KG1 (cell line): ENCODE results near the gene RASAL3.
A peak's percentile ranks its signal among the peaks of the same experiment; 100 is the strongest.
"Not testable (repeated sequence)": the region's sequence is repeated elsewhere in the genome, so short reads cannot be mapped to it uniquely, and the experiment has no call there.

Experiments used
- DNase-seq: peaks from one replicate; lab custom pipeline; 2025; lab: John Stamatoyannopoulos, UW

Gene RASAL3

DNA sequence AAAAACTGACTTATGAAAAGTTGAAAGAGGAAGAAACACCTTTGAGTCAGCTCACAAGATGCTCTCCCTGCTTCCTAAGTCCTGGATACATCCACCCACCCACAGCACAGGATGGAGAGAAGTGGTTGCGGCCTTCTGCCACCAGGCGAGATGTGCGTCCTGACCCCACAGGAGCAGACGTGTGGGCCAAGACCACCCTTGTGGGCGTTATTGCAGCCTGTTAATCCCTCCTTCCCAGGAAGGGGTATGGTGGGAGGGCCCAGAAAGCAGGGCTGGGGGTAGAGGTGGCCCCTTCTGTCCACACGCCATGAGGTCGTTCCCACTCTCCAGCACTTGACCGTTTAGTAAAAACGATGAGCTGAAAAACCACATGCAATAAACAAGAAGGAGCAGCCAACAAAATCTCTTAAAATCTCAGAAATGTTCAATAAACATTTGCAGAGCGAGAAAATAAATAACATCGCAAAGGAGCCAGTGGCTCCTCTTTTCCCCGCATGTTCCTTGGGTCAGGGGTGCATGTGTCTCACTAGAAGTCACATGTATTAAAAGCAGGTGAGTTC is 43.1 kb downstream of the RASAL3 start:
- DNase-seq: no peak

DNA sequence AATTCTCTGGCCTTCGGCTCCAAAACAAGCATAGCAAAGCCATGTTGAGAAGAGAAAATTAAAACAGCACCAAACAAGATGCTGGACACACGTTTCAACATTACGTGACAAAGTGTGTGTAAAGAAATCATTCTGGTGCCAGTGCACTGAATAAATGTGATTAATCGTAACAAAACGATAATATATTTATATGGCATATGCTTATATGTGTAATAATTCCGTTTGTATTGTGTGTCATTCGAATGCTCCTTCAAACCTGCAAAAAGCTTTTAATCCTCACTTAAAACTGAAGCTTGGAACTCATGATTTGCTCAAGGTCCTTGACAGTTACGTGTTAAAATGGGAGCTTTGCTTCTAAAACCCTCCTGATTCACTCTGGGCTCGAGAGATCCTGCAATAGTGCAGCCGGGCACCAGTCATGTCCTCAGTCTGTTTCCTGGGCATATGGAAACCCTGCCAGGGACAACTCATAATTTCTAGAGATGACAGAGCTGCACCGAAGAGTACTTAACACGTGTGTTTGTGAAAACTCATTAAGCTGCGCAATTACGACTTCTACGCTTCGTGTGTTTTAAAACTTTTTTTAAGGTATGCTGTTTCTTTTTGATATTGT is 44.8 kb downstream of the RASAL3 start:
- DNase-seq: no peak

DNA sequence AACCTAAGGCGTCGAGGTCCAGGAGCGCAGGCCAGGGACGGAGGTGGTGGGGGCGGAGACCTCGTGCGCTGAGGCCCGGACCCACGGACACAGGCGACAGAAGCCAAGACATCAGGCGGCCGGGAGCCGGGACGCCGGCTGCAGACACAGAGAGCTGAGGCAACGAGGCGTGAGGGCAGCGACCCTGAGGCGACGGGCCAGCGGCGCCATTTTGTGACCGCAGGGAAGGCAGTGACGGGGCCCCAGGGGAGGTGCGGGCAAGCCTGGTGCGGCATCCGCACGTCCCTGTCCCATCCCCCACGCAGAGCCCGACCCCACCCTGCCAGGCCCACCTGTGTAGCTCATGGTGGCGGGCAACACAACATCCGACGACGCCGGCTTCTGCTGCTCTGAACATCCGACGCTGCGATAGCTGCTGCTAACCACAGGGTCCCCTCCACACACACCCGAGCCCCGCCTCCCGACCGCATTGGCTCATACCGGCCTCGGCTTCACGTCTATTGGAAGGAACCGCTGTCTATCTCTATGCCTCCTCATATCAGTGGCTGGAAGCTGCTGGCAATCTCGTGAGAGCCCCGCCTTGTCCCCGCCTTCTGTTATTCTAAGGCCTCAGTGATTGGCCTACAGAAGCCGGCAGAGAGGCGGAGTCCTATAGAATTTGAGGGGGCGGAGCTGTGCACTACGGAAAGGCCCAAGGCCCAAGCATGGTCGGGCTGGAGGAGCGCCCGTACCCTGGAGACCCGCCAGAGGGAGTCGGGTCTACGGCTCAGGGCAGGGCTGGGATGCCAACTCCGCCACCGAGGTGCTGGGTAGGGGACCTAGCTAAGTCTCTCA is 45.5 kb downstream of the RASAL3 start, which contains the start of gene AKAP8L:
TSS of gene AKAP8L (minus strand) at position 410 of the 834 bp plus-strand sequence. CDS start at position 345, 65 bp downstream.
- DNase-seq: peak; percentile 98

DNA sequence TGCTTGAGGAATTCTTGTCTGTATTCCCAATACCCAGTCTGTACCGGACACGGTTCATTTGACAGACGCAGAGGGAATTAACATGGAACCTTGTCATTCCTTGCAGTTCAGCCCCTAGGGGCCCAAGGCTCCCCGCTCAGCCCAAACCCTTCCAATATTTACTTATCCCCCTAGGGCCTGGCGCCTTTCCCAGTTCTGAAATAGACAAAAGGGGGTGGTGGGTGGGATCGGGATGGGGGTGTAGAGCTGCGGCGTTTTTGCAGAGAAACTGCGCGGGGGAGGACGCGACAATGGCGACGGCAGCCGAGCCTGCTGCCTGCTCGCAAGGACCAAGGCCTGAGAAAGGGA is 46.1 kb downstream of the RASAL3 start:
- DNase-seq: no peak

DNA sequence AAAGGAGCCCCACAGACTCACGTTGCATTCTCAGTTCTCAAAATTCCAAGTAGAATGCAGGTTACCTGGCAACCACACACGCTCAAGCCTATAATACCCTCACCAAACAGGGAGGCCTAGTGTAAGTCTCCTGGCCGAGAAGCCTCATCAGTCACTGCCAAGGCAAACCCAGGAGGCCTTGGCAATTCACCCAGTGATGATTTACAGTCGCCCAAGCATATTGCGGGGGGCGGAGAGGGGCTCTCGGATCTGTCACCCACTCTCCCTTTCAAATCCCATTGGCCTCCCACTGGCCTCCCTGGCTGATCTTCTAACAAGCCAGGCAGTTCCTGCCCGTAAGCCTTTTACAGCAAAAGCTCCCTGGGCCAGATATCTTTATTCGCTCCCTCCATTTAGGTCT is 46.6 kb downstream of the RASAL3 start:
- DNase-seq: no peak

DNA sequence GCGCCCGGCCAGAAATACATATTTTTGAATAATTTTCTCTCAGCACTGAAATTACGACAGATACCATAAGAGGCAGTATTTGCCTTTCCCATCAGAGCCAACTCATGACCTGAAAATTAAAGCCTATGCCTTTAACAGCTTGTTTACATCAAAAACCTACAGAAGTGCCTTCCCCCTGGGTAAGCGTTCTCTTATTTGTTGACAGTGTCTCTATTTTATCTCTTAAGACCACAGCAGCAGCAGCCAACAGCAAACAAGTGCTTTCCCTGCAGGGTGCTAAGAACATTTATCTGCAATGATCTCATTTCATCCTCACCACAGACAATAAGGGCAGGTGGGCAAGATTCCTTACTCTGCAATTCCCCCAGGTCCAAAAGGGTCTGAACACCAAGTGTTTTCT is 51.5 kb downstream of the RASAL3 start:
- DNase-seq: no peak

DNA sequence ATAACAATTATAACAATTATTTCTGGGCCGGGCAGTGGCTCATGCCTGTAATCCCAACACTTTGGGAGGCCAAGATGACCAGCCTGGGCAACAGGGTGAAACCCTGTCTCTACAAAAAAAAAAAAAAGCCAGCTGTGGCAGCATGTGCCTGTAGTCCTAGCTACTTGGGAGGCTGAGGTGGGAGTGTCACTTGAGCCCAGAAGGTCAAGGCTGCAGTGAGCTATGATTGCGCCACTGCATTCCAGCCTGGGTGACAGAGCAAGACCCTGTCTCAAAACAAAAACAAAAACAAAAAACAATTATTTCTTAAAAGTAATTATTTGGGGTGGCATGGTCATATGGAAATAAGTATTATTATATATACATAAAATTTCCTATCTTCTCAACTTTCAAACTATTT is 53.0 kb downstream of the RASAL3 start:
- DNase-seq: not testable (repeated sequence)

DNA sequence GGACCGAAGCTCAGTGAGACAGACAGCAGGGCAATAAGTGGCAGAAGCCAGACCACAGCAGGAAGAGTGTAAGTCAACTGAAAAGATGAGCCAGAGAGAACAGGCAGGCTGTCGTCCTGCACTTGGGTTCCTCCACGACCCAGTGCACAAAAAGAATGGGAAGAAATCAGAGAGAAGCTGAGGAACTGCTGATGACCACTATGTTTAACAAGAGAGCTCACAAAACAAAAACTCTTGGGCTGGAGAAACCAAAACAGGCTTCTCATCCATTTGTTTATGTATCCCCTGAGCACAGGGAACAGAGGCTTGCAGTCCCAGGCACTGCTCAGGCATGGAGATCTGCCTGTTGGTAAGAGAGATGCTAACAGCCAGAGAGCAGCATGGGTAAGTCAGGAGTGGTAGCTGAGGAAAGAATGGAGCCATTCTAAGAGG is 59.5 kb downstream of the RASAL3 start:
- DNase-seq: no peak

DNA sequence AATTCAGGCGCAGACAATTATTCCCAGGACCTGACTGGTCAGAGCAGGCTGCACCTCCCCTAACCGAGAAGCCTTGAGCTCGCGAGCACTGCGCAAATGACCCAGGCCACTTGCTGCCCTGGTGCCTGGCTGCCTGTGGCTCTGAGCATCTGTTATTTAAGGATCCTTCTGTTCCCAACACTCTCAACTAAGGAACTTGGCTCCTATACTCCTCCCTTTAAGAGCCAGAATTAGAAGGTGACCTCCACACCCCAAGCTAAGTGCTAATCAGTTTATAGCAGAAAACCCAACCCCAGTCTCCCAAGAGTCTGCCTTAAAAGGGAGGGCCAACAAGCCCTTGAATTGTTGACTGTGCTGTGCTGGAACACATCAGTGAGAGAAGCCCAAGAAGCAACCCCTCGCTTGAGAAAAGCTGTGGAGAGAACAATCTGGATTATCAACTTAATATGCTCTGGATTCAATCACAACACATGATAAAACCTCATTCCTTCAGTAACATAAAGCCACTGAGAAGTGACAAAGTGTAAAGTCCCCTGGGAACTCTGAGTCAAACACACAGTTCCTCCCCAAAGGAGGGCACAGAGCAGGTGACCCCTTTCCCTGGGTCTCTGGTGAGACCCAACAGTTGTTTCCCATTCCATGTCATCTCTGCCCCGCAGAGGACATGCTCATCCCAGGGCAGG is 60.1 kb downstream of the RASAL3 start:
- DNase-seq: no peak

DNA sequence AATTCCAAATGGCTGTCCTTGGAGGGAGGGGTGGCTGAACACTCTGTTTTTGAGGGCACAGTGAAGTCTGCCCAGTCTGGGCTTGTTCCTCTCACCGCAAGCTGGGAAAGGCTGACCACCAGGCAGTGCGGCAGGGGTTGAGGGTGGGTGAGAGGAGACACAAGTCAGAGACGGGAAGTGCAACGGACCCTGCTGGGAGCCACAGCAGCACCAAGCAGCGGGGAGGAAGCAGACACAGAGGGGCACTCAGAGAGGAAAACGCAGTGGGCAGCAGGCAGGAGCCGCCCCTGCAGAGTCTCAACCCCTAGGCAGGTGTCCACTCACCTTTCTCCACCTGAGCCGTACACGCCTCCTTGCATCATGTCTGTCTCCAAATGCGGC is 61.2 kb downstream of the RASAL3 start:
- DNase-seq: no peak

DNA sequence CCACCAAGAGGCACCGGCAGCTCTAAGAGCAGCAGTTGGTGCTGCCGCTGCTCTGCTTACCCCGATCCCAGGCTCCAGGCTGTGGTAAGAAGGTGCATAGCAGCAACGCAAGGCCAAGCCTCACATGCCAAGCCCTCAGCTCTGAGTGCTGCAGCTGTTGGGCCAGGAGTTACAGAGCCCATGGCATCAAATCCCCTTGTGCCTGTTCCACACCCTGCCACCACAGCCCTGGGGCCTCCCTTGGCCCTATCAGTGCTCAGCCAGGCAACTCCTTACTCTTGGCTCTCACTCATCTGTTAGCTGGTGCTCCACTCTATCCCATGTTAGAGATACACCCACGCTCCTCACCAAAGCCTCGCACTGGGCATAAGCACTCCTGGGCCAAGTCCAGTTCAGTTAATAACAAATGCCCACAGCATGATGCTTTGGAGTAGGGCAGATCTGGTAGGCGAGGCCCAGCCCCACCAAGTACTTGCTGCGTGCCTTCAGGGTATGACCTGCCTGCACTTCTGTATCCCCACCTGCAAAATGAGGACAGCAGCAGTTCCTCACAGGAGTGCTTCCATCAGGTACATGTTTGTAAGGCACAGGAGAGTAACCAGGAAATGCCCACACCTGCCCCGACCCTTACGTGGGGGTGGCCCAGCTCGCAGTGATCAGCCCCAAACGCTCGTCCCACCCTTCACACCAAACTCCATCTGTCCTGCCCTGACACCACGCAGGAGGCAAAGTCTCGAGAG is 61.8 kb downstream of the RASAL3 start:
- DNase-seq: no peak
